ENCODE results near the gene ZMPSTE24. TPM values are rescaled to one million over a fixed set of nuclear protein-coding genes. Genes with fewer than 3 reads are reported as not detected.
"Not testable (repeated sequence)": the region's sequence is repeated elsewhere in the genome, so short reads cannot be mapped to it uniquely, and the experiment has no call there.

The ZMPSTE24 gene
- total and polyA plus RNA-seq, 5 experiments from 2014 or later: 18.3 to 23.6 (median 20.8) TPM

DNA sequence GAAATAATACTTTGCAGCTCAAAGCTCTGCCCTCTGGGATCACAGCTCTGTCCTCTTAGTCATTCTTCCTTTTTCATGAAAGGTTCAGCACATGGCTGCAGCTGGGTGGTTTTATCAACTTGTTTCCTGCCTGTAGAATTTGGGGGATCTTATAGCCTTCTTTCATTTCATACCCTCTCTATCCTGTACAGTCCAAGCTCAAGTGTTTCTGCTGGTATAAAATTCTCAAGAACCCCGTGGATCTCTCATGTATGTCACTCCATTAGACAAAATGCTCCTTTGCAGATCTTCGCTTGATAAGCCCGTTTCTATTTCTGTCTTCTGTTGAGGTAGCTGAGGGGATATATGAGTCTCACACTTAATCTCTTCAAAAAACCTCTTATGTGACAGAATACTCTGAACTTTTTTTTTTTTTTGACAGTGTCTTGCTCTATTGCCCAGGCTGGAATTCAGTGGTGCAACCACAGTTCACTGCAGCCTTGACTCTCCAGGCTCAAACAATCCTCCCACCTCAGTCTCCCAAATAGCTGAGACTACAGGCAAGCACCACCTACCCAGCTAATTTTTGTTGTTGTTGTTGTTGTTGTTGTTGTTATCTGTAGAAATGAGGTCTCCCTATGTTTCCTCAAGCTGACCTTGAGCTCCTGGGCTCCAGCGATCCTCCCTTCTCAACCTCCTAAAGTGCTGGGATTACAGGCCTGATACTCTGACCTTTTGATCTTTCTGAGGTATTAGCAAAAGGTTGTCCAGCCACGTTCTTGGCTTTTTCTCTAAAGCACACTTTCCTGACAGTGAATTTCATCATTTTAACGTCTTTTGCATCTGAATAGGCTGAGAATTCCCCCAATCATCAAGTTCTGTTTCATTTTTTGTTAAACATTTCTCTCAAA is 83.7 kb downstream of the ZMPSTE24 start:
- ATAC-seq (peak in 1 of 2 donors; percentile 31), DNase-seq (peak in 2 of 10 donors; percentile 8 to 18)
- peaks cover 39 to 66% (median 61%) of the 10 kb centered on the region in 4 donors for H3K4me1 Mint-ChIP-seq
- H3K4me3 Mint-ChIP-seq: peak overlapping the region in 9 of 10 donors; percentile 11 to 83 (median 56)
- no peaks in the 10 kb centered on the region for H3K27me3 Mint-ChIP-seq
- H3K9me3 Mint-ChIP-seq: peaks cover 0 to 5% (median 0%) of the 10 kb centered on the region in 9 donors
- H3K27ac Mint-ChIP-seq: peak overlapping the region; percentile 43 to 94 (median 76)
- POLR2A ChIA-PET: interaction anchor here (0.7 to 2.5 kb wide), 7 partner anchors 20 to 189 kb away, joined by 3 to 14 read pairs (median 4); partner anchors contain the start of gene SMAP2
- no peaks in the 10 kb centered on the region for H3K36me3 Mint-ChIP-seq

DNA sequence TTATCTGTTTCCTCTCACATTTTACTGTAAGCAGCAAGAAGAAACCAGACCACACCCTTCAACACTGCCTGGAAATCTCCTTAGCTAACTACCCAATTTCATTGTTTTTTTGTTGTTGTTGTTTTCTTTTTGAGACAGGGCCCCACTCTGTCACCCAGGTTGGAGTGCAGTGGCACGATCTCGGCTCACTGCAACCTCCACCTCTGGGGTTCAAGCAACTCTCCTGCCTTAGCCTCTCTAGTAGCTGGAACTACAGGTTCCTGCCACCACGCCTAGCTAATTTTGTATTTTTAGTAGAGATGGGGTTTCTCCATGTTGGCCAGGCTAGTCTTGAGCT is 84.3 kb downstream of the ZMPSTE24 start:
- Mint-ChIP-seq H3K27ac (peak overlapping the region; percentile 43 to 94 (median 74)), H3K4me1 (peaks cover 39 to 66% (median 61%) of the 10 kb centered on the region in 4 donors), H3K4me3 (peak overlapping the region in 9 of 10 donors; percentile 1 to 83 (median 56))
- POLR2A ChIA-PET: interaction anchor here (0.7 to 2.5 kb wide), 6 partner anchors 27 to 189 kb away, joined by 3 to 14 read pairs (median 4); partner anchors contain the start of gene SMAP2
- ATAC-seq: peak in 1 of 2 donors; percentile 4
- H3K27me3 Mint-ChIP-seq, H3K9me3 Mint-ChIP-seq, H3K36me3 Mint-ChIP-seq: not testable (repeated sequence)
- DNase-seq: peak in 1 of 10 donors; percentile 21

Other genes starting within 250 kb of the ZMPSTE24 start
- gene CAP1, start 217.5 kb upstream of the ZMPSTE24 start, total RNA-seq: 100 to 1,000 TPM; 313 to 314 TPM
- 100 to 1,000 TPM; 610 to 675 (median 672) TPM for gene CAP1, start 217.5 kb upstream of the ZMPSTE24 start, polyA plus RNA-seq
- 10 to 100 TPM; 70.9 to 72.9 TPM for gene PPT1, start 161.0 kb upstream of the ZMPSTE24 start, total RNA-seq
- gene PPT1, start 161.0 kb upstream of the ZMPSTE24 start, polyA plus RNA-seq: 100 to 1,000 TPM; 236 to 267 (median 237) TPM
- 10 to 100 TPM; 25.2 to 25.9 TPM for gene RLF, start 96.8 kb upstream of the ZMPSTE24 start, total RNA-seq
- gene RLF, start 96.8 kb upstream of the ZMPSTE24 start, polyA plus RNA-seq: 1 to 10 TPM; 6.8 to 9.5 (median 8.7) TPM
- not detected for gene TMCO2, start 10.3 kb upstream of the ZMPSTE24 start, total RNA-seq
- gene TMCO2, start 10.3 kb upstream of the ZMPSTE24 start, polyA plus RNA-seq: not detected
- 1 to 10 TPM; 5.2 to 6.3 TPM for gene COL9A2, start 59.0 kb downstream of the ZMPSTE24 start, total RNA-seq
- gene COL9A2, start 59.0 kb downstream of the ZMPSTE24 start, polyA plus RNA-seq: under 1 TPM; 0.73 to 0.83 (median 0.76) TPM
- 100 to 1,000 TPM; 154 to 160 TPM for gene SMAP2, start 115.5 kb downstream of the ZMPSTE24 start, total RNA-seq
- 100 to 1,000 TPM; 297 to 506 (median 298) TPM for gene SMAP2, start 115.5 kb downstream of the ZMPSTE24 start, polyA plus RNA-seq
- 10 to 100 TPM; 12.8 to 13.0 TPM for gene ZFP69B, start 192.2 kb downstream of the ZMPSTE24 start, total RNA-seq
- gene ZFP69B, start 192.2 kb downstream of the ZMPSTE24 start, polyA plus RNA-seq: 1 to 10 TPM; 1.9 to 4.4 (median 4.3) TPM
- 1 to 10 TPM; 3.8 to 4.5 TPM for gene ZFP69, start 219.1 kb downstream of the ZMPSTE24 start, total RNA-seq
- gene ZFP69, start 219.1 kb downstream of the ZMPSTE24 start, polyA plus RNA-seq: 1 to 10 TPM; 2.9 to 6.6 (median 6.2) TPM